Measurements from ENCODE around the gene GREM1. TPM values are rescaled to one million over a fixed set of nuclear protein-coding genes. Genes with fewer than 3 reads are reported as not detected.

Gene GREM1
- total and polyA plus RNA-seq, 2 of the 8 experiments (the other 6 are each of a cell fraction or from before 2014, with no cell fraction given): 0.12 to 1.1 TPM

- H3K56ac ChIP-seq (replicated peaks; ENCODE audit: insufficient read length, low read depth, low read length): no peak overlapping the region
- H2BK12ac ChIP-seq (ENCODE audit: low read depth, low read length): no peak overlapping the region
- no peak overlapping the region for H2BK15ac ChIP-seq (ENCODE audit: low read length)
- H4K91ac ChIP-seq (replicated peaks; ENCODE audit: insufficient read length, low read length): no peak overlapping the region
- H2AFZ ChIP-seq (ENCODE audit: low read length): no peak overlapping the region
- no peaks in the 10 kb centered on the region for H3K79me1 ChIP-seq (ENCODE audit: low read depth, low read length)
- H3K36me3 ChIP-seq (ENCODE audit: control insufficient read depth in 2 of 4, insufficient read depth in 4 of 4, low read length in 3 of 4): no peaks in the 10 kb centered on the region
- H2BK20ac ChIP-seq (ENCODE audit: low read length): no peak overlapping the region
- no peak overlapping the region for H2BK120ac ChIP-seq (replicated peaks; ENCODE audit: low read depth, low read length)
- ChIA-PET POLR2A (ENCODE audit: partially characterized antibody) (interaction anchor here (1.0 kb wide), 2 partner anchors 20 to 21 kb away, joined by 3 to 4 read pairs; no protein-coding TSS in a partner anchor), CTCF (ENCODE audit: partially characterized antibody) (interaction anchor here (1.0 to 2.1 kb wide), 4 partner anchors 8 to 245 kb away, joined by 3 to 6 read pairs (median 4); no protein-coding TSS in a partner anchor)
- no peak overlapping the region for H3K4me2 ChIP-seq (ENCODE audit: insufficient read depth in 1 of 2, low read depth in 2 of 2, low read length in 2 of 2)
- FAIRE-seq: no peak
- H3K18ac ChIP-seq (ENCODE audit: extremely low read depth, low read length): no peak overlapping the region
- H3K4me1 ChIP-seq (replicated peaks in 1 of 4; ENCODE audit: control insufficient read depth in 3 of 4, insufficient read depth in 4 of 4, low read length in 3 of 4): no peaks in the 10 kb centered on the region
- 86% methylated on average over 8 of the region's 8 CpGs; no CpG with 5 or more reads in 1 of the 2 experiments for WGBS, 2 experiments (ENCODE audit: extremely low coverage in 1 of 2, insufficient coverage in 1 of 2, insufficient read length in 1 of 2, insufficient replicate concordance in 2 of 2, low coverage in 1 of 2, low lambda C conversion rate in 2 of 2, missing lambda C conversion rate in 1 of 2)
- H3K27ac ChIP-seq (ENCODE audit: low read depth, low read length): no peak overlapping the region
- H3K23ac ChIP-seq (ENCODE audit: insufficient read length): no peak overlapping the region
- H4K20me1 ChIP-seq (replicated peaks in 1 of 2; ENCODE audit: control insufficient read depth in 1 of 2, insufficient read depth in 2 of 2, low read length in 2 of 2): no peaks in the 10 kb centered on the region
- no peaks in the 10 kb centered on the region for H3K9me3 ChIP-seq (ENCODE audit: insufficient read depth in 2 of 2, low read depth in 1 of 2, low read length in 1 of 2)
- no peaks in the 10 kb centered on the region for H3K23me2 ChIP-seq (ENCODE audit: low read depth, low read length)
- H4K8ac ChIP-seq (ENCODE audit: extremely low read depth, insufficient read depth, low read length): no peak overlapping the region
- H3K4me3 ChIP-seq (ENCODE audit: extremely low read depth in 1 of 4, insufficient read depth in 2 of 4, low read depth in 3 of 4, low read length in 4 of 4): no peak overlapping the region
- H2BK5ac ChIP-seq (ENCODE audit: low read depth, low read length): no peak overlapping the region
- no peak overlapping the region for H2AK5ac ChIP-seq (ENCODE audit: low read depth, low read length)
- H3K79me2 ChIP-seq (ENCODE audit: control insufficient read depth in 1 of 2, insufficient read depth in 2 of 2, low read length in 2 of 2): no peaks in the 10 kb centered on the region
- no peak overlapping the region for H4K5ac ChIP-seq (ENCODE audit: insufficient read length, low read depth, low read length)
- no peak overlapping the region for H3K4ac ChIP-seq (replicated peaks; ENCODE audit: insufficient read length, low read depth, low read length)
- H3K9ac ChIP-seq (replicated peaks in 1 of 4; ENCODE audit: extremely low read depth in 1 of 4, low read depth in 3 of 4, low read length in 3 of 4): no peak overlapping the region
- DNase-seq (ENCODE audit: low read depth in 1 of 2, low spot score in 2 of 2): no peak
- H3K14ac ChIP-seq (ENCODE audit: insufficient read length): no peak overlapping the region
- H3K27me3 ChIP-seq (replicated peaks in 1 of 4; ENCODE audit: control insufficient read depth in 3 of 4, extremely low read depth in 1 of 4, insufficient read depth in 3 of 4, low read length in 3 of 4): no peaks in the 10 kb centered on the region
- no peak for TF ChIP-seq RNF2 (IDR thresholded peaks at IDR 0.05; ENCODE audit: borderline replicate concordance, low read depth, low read length, missing control alignments, poor library complexity, severe bottlenecking)
- TF ChIP-seq BACH1 (IDR thresholded peaks at IDR 0.05; ENCODE audit: low read length): no peak
- no peak for TF ChIP-seq POU5F1 (IDR thresholded peaks at IDR 0.05; ENCODE audit: low read depth, low read length)
- no peak for TF ChIP-seq KDM4A (IDR thresholded peaks at IDR 0.05; ENCODE audit: low read depth, low read length, severe bottlenecking)
- no peak for TF ChIP-seq POLR2AphosphoS5 (IDR thresholded peaks at IDR 0.05; ENCODE audit: low read depth, low read length)
- no peak for TF ChIP-seq CHD1 (IDR thresholded peaks at IDR 0.05; ENCODE audit: low read depth, low read length)
- TF ChIP-seq EGR1 (IDR thresholded peaks at IDR 0.05; ENCODE audit: borderline replicate concordance, low read depth, low read length): no peak
- no peak for TF ChIP-seq JUN (IDR thresholded peaks at IDR 0.05; ENCODE audit: low read depth, low read length)
- TF ChIP-seq NRF1 (IDR thresholded peaks at IDR 0.05; ENCODE audit: low read depth, low read length): no peak
- no peak for TF ChIP-seq USF2 (IDR thresholded peaks at IDR 0.05; ENCODE audit: low read length)
- TF ChIP-seq TBP (IDR thresholded peaks at IDR 0.05; ENCODE audit: low read depth, low read length): no peak
- TF ChIP-seq RBBP5 (IDR thresholded peaks at IDR 0.05; ENCODE audit: borderline replicate concordance, low read depth, low read length): no peak
Measured at GRCh38 chr15:32690941-32691688, 26.7 kb upstream of the GREM1 start.

All from H1 (cell line).